ENCODE results near the gene ERBB2. TPM values are rescaled to one million over a fixed set of nuclear protein-coding genes. Genes with fewer than 3 reads are reported as not detected.
A peak's percentile ranks its signal among the peaks of the same experiment; 100 is the strongest.

Gene ERBB2
- total and polyA plus RNA-seq, 2 of the 13 experiments (the other 11 are each of a cell fraction or from before 2014, with no cell fraction given): 57.7 to 64.1 TPM

DNA sequence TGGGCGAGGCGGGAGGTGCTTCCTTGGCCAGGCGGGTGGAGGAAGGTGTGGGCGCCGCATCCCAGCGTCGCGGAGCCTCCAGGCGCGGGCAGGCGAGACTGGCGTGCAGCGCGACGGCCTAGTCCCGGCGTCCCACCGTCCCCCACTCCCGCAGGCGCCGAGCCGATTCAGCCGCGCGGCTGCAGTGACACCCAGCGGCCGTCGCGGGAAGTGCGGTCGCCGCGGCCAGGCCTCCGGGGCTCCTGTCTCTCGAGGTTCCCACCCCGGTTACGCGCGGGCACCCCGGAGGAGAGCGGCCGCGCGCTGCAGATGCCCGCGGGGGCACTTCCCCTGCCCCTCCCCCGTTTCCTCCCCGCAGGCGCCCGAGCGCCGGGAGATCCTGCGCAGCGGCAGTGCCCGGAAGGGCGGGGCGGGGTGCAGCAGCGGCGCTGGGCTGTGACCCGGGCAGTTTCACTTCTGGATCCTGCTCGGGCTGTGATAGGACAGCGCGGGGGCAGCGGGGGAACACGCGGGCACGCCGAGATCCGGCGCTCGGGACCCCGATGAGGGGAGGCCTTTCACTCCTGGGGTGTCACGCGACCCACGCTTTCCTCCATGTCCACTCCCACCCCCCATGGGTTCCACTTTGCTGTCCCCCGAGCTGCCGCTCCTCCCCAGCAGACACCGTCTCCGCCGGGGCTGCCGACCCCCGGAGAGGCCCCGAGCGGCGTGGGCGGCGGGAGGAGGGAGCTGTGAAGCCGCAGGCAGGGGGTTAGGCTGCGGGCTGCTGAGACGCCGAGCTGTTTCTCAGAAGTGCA, 54.5 kb downstream of the ERBB2 start (continued):
- TF ChIP-seq ZFP41 (CRISPR knock-in tag; IDR thresholded peaks at IDR 0.05; ENCODE audit: borderline replicate concordance) (no peak), HMGA1 (CRISPR knock-in tag; conservative IDR thresholded peaks at IDR 0.05) (no peak), ZNF563 (CRISPR knock-in tag; IDR thresholded peaks at IDR 0.05) (peak; percentile 98), CHCHD3 (CRISPR knock-in tag; IDR thresholded peaks at IDR 0.05) (peak; percentile 96), ZNF124 (CRISPR knock-in tag; IDR thresholded peaks at IDR 0.05) (peak; percentile 97), NCOA1 (CRISPR knock-in tag; IDR thresholded peaks at IDR 0.05) (peak; percentile 92), TBX2 (CRISPR knock-in tag; IDR thresholded peaks at IDR 0.05; ENCODE audit: borderline replicate concordance) (peak; percentile 89; the same call in 1 of the 2 replicates), ZNF292 (CRISPR knock-in tag; IDR thresholded peaks at IDR 0.05; ENCODE audit: borderline replicate concordance, low read depth) (no peak; the same call in 1 of the 2 replicates), CAMTA2 (CRISPR knock-in tag; IDR thresholded peaks at IDR 0.05; ENCODE audit: borderline replicate concordance) (no peak), ZNF879 (CRISPR knock-in tag; IDR thresholded peaks at IDR 0.05) (peak; percentile 79; the same call in 1 of the 2 replicates), ZNF383 (CRISPR knock-in tag; IDR thresholded peaks at IDR 0.05; ENCODE audit: borderline replicate concordance) (peak; percentile 30; the same call in 1 of the 2 replicates), TRIM24 (CRISPR knock-in tag; IDR thresholded peaks at IDR 0.05) (no peak), ZNF75D (CRISPR knock-in tag; IDR thresholded peaks at IDR 0.05; ENCODE audit: borderline replicate concordance) (no peak)
- TF ChIP-seq, protein P1, sequence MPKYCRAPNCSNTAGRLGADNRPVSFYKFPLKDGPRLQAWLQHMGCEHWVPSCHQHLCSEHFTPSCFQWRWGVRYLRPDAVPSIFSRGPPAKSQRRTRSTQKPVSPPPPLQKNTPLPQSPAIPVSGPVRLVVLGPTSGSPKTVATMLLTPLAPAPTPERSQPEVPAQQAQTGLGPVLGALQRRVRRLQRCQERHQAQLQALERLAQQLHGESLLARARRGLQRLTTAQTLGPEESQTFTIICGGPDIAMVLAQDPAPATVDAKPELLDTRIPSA (CRISPR knock-in tag; IDR thresholded peaks at IDR 0.05; ENCODE audit: borderline replicate concordance): peak; percentile 89
- TF ChIP-seq, protein P2, sequence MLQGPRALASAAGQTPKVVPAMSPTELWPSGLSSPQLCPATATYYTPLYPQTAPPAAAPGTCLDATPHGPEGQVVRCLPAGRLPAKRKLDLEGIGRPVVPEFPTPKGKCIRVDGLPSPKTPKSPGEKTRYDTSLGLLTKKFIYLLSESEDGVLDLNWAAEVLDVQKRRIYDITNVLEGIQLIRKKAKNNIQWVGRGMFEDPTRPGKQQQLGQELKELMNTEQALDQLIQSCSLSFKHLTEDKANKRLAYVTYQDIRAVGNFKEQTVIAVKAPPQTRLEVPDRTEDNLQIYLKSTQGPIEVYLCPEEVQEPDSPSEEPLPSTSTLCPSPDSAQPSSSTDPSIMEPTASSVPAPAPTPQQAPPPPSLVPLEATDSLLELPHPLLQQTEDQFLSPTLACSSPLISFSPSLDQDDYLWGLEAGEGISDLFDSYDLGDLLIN (CRISPR knock-in tag; IDR thresholded peaks at IDR 0.05; ENCODE audit: borderline replicate concordance): peak; percentile 77; the same call in 1 of the 2 replicates
- TF ChIP-seq, protein P3, sequence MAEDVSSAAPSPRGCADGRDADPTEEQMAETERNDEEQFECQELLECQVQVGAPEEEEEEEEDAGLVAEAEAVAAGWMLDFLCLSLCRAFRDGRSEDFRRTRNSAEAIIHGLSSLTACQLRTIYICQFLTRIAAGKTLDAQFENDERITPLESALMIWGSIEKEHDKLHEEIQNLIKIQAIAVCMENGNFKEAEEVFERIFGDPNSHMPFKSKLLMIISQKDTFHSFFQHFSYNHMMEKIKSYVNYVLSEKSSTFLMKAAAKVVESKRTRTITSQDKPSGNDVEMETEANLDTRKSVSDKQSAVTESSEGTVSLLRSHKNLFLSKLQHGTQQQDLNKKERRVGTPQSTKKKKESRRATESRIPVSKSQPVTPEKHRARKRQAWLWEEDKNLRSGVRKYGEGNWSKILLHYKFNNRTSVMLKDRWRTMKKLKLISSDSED (CRISPR knock-in tag; IDR thresholded peaks at IDR 0.05): no peak; the same call in 1 of the 2 replicates
- TF ChIP-seq, protein P4, sequence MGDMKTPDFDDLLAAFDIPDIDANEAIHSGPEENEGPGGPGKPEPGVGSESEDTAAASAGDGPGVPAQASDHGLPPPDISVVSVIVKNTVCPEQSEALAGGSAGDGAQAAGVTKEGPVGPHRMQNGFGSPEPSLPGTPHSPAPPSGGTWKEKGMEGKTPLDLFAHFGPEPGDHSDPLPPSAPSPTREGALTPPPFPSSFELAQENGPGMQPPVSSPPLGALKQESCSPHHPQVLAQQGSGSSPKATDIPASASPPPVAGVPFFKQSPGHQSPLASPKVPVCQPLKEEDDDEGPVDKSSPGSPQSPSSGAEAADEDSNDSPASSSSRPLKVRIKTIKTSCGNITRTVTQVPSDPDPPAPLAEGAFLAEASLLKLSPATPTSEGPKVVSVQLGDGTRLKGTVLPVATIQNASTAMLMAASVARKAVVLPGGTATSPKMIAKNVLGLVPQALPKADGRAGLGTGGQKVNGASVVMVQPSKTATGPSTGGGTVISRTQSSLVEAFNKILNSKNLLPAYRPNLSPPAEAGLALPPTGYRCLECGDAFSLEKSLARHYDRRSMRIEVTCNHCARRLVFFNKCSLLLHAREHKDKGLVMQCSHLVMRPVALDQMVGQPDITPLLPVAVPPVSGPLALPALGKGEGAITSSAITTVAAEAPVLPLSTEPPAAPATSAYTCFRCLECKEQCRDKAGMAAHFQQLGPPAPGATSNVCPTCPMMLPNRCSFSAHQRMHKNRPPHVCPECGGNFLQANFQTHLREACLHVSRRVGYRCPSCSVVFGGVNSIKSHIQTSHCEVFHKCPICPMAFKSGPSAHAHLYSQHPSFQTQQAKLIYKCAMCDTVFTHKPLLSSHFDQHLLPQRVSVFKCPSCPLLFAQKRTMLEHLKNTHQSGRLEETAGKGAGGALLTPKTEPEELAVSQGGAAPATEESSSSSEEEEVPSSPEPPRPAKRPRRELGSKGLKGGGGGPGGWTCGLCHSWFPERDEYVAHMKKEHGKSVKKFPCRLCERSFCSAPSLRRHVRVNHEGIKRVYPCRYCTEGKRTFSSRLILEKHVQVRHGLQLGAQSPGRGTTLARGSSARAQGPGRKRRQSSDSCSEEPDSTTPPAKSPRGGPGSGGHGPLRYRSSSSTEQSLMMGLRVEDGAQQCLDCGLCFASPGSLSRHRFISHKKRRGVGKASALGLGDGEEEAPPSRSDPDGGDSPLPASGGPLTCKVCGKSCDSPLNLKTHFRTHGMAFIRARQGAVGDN (CRISPR knock-in tag; IDR thresholded peaks at IDR 0.05): peak; percentile 99
- TF ChIP-seq, protein P5, sequence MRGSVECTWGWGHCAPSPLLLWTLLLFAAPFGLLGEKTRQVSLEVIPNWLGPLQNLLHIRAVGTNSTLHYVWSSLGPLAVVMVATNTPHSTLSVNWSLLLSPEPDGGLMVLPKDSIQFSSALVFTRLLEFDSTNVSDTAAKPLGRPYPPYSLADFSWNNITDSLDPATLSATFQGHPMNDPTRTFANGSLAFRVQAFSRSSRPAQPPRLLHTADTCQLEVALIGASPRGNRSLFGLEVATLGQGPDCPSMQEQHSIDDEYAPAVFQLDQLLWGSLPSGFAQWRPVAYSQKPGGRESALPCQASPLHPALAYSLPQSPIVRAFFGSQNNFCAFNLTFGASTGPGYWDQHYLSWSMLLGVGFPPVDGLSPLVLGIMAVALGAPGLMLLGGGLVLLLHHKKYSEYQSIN (CRISPR knock-in tag; IDR thresholded peaks at IDR 0.05; ENCODE audit: borderline replicate concordance): no peak
- TF ChIP-seq, protein P6, sequence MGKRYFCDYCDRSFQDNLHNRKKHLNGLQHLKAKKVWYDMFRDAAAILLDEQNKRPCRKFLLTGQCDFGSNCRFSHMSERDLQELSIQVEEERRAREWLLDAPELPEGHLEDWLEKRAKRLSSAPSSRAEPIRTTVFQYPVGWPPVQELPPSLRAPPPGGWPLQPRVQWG (CRISPR knock-in tag; IDR thresholded peaks at IDR 0.05; ENCODE audit: borderline replicate concordance, low read depth): no peak
